Measurements from ENCODE around the gene ATP2B3. TPM values are rescaled to one million over a fixed set of nuclear protein-coding genes. Genes with fewer than 3 reads are reported as not detected.

The ATP2B3 gene
- total and polyA plus RNA-seq, 7 donors = 0.01 to 0.04 (median 0.01) TPM; not detected in 4

- WGBS, 3 donors = 74 to 91% (median 88%) methylated on average over 5 to 9 of the region's 9 CpGs
- Histone ChIP-seq H3K4me3 (no peak overlapping the region), H3K9me3 (no peaks in the 10 kb centered on the region), H3K36me3 (ENCODE audit: insufficient read depth in 1 of 2, low read depth in 1 of 2) (no peaks in the 10 kb centered on the region), H3K27ac (no peak overlapping the region), H3K4me1 (no peaks in the 10 kb centered on the region), H3K27me3 (ENCODE audit: insufficient read depth in 3 of 3, low read length in 2 of 3) (peaks cover 0 to 13% (median 0%) of the 10 kb centered on the region in 3 donors)
- DNase-seq (no peak), ATAC-seq (no peak)
- TF ChIP-seq CTCF (IDR thresholded peaks at IDR 0.05) = no peak
- intact Hi-C loops (cut with DNase I) = no loop called here
Measured at GRCh38 chrX:153565996-153566580, 48.6 kb downstream of the ATP2B3 start.

GRCh38 chrX:153568451-153569011 lies 51.1 kb downstream of the ATP2B3 start:
- intact Hi-C loops (cut with DNase I) = no loop called here
- no peak for DNase-seq
- no peak for ATAC-seq
- no peak for TF ChIP-seq CTCF (IDR thresholded peaks at IDR 0.05)
- H3K27me3 ChIP-seq (ENCODE audit: insufficient read depth in 3 of 3, low read length in 2 of 3) = peaks cover 0 to 6% (median 3%) of the 10 kb centered on the region in 3 donors
- H3K9me3 ChIP-seq = no peaks in the 10 kb centered on the region
- H3K4me1 ChIP-seq = no peaks in the 10 kb centered on the region
- 83 to 91% (median 88%) methylated on average over 18 to 21 of the region's 21 CpGs for WGBS, 3 donors
- no peaks in the 10 kb centered on the region for H3K36me3 ChIP-seq (ENCODE audit: insufficient read depth in 1 of 2, low read depth in 1 of 2)
- H3K27ac ChIP-seq = no peak overlapping the region
- H3K4me3 ChIP-seq = no peak overlapping the region

GRCh38 chrX:153569475-153569874 lies 52.0 kb downstream of the ATP2B3 start:
- Histone ChIP-seq H3K4me1 (no peaks in the 10 kb centered on the region), H3K27ac (no peak overlapping the region), H3K4me3 (no peak overlapping the region), H3K27me3 (ENCODE audit: insufficient read depth in 3 of 3, low read length in 2 of 3) (peaks cover 0 to 3% (median 3%) of the 10 kb centered on the region in 3 donors), H3K9me3 (no peaks in the 10 kb centered on the region), H3K36me3 (ENCODE audit: insufficient read depth in 1 of 2, low read depth in 1 of 2) (no peaks in the 10 kb centered on the region)
- WGBS, 3 donors = 90 to 98% (median 94%) methylated on average over 13 of the region's 13 CpGs
- intact Hi-C loops (cut with DNase I) = no loop called here
- no peak for TF ChIP-seq CTCF (IDR thresholded peaks at IDR 0.05)
- no peak for DNase-seq
- no peak for ATAC-seq

GRCh38 chrX:153571534-153571908 lies 54.1 kb downstream of the ATP2B3 start:
- DNase-seq = no peak
- Histone ChIP-seq H3K27me3 (ENCODE audit: insufficient read depth in 3 of 3, low read length in 2 of 3) (peaks cover 0 to 9% (median 3%) of the 10 kb centered on the region in 3 donors), H3K4me3 (no peak overlapping the region), H3K9me3 (no peaks in the 10 kb centered on the region), H3K27ac (no peak overlapping the region), H3K4me1 (no peaks in the 10 kb centered on the region), H3K36me3 (ENCODE audit: insufficient read depth in 1 of 2, low read depth in 1 of 2) (no peaks in the 10 kb centered on the region)
- 59 to 70% (median 68%) methylated on average over 5 to 6 of the region's 6 CpGs for WGBS, 3 donors
- intact Hi-C loops (cut with DNase I) = no loop called here
- no peak for ATAC-seq
- no peak for TF ChIP-seq CTCF (IDR thresholded peaks at IDR 0.05)

- Histone ChIP-seq H3K27me3 (ENCODE audit: insufficient read depth in 3 of 3, low read length in 2 of 3) (peaks cover 0 to 9% (median 3%) of the 10 kb centered on the region in 3 donors), H3K4me1 (no peaks in the 10 kb centered on the region), H3K9me3 (no peaks in the 10 kb centered on the region), H3K36me3 (ENCODE audit: insufficient read depth in 1 of 2, low read depth in 1 of 2) (no peaks in the 10 kb centered on the region), H3K4me3 (no peak overlapping the region), H3K27ac (no peak overlapping the region)
- intact Hi-C loops (cut with DNase I) = no loop called here
- ATAC-seq (no peak), DNase-seq (no peak)
- TF ChIP-seq CTCF (IDR thresholded peaks at IDR 0.05) = no peak
- WGBS, 3 donors = 50 to 82% (median 75%) methylated on average over 6 to 10 of the region's 10 CpGs
Measured at GRCh38 chrX:153572601-153573000, 55.2 kb downstream of the ATP2B3 start.
